OCI-LY7 (cell line): ENCODE results near the gene TMEM222. TPM values are rescaled to one million over a fixed set of nuclear protein-coding genes. Genes with fewer than 3 reads are reported as not detected.

Source experiments
- BruUV-seq: library from RNA; stranded (reverse); fragments of 400-500 nt; replicated peaks from 2 replicates; lab custom pipeline; 2021; lab: Mats Ljungman, UMichigan
- CTCF ChIA-PET: fragments of 300-600 bp; sonication (Branson Sonifier 250); formaldehyde crosslinking; loops from one replicate; lab custom pipeline; 2022; ENCODE audit warnings: antibody characterized with exemption; ENCODE audit not compliant: unreplicated experiment; lab: Charles Lee
- POLR2A ChIA-PET: fragments of 300-600 bp; sonication (Branson Sonifier 250); formaldehyde crosslinking; loops from one replicate; lab custom pipeline; 2022; ENCODE audit warnings: antibody characterized with exemption; lab: Charles Lee
- DNase-seq: peaks from one replicate; pipeline ENCODE4 v3.0.0-alpha.2; 2015; ENCODE audit warnings: low spot score
- H2AFZ ChIP-seq: fragments of 200-600 bp; sonication (generic), shearing (Covaris generic); 2 replicates; pipeline ENCODE4 v1.6.1; 2014; ENCODE audit warnings: mild to moderate bottlenecking, antibody characterized with exemption, low read length, moderate library complexity
- H3K27ac ChIP-seq: fragments of 200-600 bp; sonication (generic); 2 replicates; pipeline ENCODE4 v1.5.1; 2014; ENCODE audit warnings: mixed run types, low read depth, mild to moderate bottlenecking, moderate library complexity, low read length, inconsistent platforms; ENCODE audit not compliant: poor library complexity, severe bottlenecking
- H3K36me3 ChIP-seq: fragments of 200-600 bp; sonication (generic); 2 replicates; pipeline ENCODE4 v1.6.1; 2014; ENCODE audit warnings: mild to moderate bottlenecking, antibody characterized with exemption, low read length, moderate library complexity, mixed read lengths; ENCODE audit not compliant: insufficient read depth
- H3K4me1 ChIP-seq: fragments of 200-600 bp; sonication (generic); 2 replicates; pipeline ENCODE4 v1.5.1; 2014; ENCODE audit warnings: mild to moderate bottlenecking, low read length; ENCODE audit not compliant: insufficient read depth, poor library complexity, severe bottlenecking
- H3K4me2 ChIP-seq: fragments of 200-600 bp; sonication (generic); 2 replicates; pipeline ENCODE4 v1.6.1; 2014; ENCODE audit warnings: mild to moderate bottlenecking, low read length
- H3K4me3 ChIP-seq: fragments of 200-600 bp; sonication (generic); 2 replicates; pipeline ENCODE4 v1.5.1; 2014; ENCODE audit warnings: mild to moderate bottlenecking, low read depth, low read length; ENCODE audit not compliant: poor library complexity, severe bottlenecking
- H3K79me2 ChIP-seq: fragments of 200-600 bp; sonication (generic); 2 replicates; pipeline ENCODE4 v1.6.1; 2016; ENCODE audit warnings: low read depth, mild to moderate bottlenecking, low read length, moderate library complexity, mixed read lengths; ENCODE audit not compliant: insufficient read depth
- H3K9me2 ChIP-seq: fragments of 200-600 bp; sonication (generic); 2 replicates; pipeline ENCODE4 v1.6.1; 2016; ENCODE audit warnings: mild to moderate bottlenecking, low read length, mixed read lengths; ENCODE audit not compliant: insufficient read depth
- H3K9me3 ChIP-seq: fragments of 200-600 bp; sonication (generic); 2 replicates; pipeline ENCODE4 v1.6.1; 2014; ENCODE audit warnings: mild to moderate bottlenecking, mixed run types, low read length, mixed read lengths
- H4K20me1 ChIP-seq: fragments of 200-600 bp; sonication (generic); 2 replicates; pipeline ENCODE4 v1.6.1; 2014; ENCODE audit warnings: mild to moderate bottlenecking, antibody characterized with exemption, low read length, moderate library complexity, mixed read lengths; ENCODE audit not compliant: insufficient read depth
- EZH2phosphoT487 ChIP-seq: fragments of 200-600 bp; sonication (generic); IDR thresholded peaks from 2 replicates; pipeline ENCODE4 v1.6.1; 2018; ENCODE audit warnings: low read depth, borderline replicate concordance, mild to moderate bottlenecking, mixed run types, antibody characterized with exemption, low read length, moderate library complexity, mixed read lengths
- intact Hi-C: fragments of 100-400 bp; cut with micrococcal nuclease; formaldehyde crosslinking; loops from one replicate; pipeline ENCODE4 v1.10.0; 2022; ENCODE audit not compliant: unreplicated experiment
- total RNA-seq, 2 experiments: library from RNA; depleted of rRNA in 1 of 2; stranded (reverse); fragments of >200 nt in 1 of 2; shearing (Covaris generic) in 1 of 2; gene quantifications; 2 replicates each; pipeline ENCODE4 v1.2.3, GENCODE V29; 2014 to 2022
- TF ChIP-seq, protein P1 (sequence below): fragments of 200-600 bp; sonication (generic); conservative IDR thresholded peaks from 2 replicates; pipeline ENCODE4 v1.5.1; 2014; ENCODE audit warnings: mild to moderate bottlenecking, antibody characterized with exemption, low read length, moderate library complexity, mixed read lengths

TMEM222 gene
- total RNA-seq, 2 experiments from 2014 or later = 29.5 to 43.4 TPM

DNA sequence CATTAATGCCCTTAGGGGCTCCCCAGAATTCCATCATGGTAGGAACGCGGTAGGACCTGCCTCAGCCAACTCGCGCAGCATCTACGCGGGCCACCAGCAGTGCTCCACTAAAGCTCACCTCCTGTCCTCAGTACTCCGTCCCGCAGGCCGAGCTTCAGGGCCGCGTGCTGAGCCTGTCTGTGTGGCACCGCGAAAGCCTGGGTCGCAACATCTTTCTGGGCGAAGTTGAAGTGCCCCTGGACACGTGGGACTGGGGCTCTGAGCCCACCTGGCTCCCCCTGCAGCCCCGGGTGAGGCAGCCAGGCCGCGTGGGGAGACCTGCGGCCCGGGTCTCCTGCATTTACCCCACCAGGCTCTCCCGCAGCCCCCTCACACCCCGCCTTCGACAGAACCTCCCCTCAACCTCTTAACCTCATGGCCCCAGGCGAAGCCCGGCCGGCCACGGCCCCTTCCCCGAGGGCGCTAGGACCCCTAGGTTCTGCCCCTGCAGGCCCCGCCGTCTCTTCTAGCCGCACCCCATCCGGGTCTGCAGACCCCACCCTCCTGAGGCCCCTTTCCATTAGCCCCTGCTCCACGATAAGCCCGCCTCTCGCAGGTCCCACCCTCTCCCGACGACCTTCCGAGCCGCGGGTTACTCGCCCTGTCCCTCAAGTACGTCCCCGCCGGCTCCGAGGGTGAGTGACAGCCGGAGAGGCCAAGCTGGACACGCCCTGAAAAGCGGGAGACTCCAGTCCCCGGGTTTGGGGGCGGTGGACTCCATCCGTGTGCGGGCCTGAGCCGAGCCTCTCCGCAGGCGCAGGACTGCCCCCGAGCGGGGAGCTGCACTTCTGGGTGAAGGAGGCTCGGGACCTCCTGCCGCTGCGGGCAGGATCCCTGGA is 28.9 kb downstream of the TMEM222 start:
- Histone ChIP-seq H3K36me3 (peaks cover 8% of the 10 kb centered on the region; the same call in 1 of the 2 replicates), H3K4me3 (no peak overlapping the region), H3K27ac (no peak overlapping the region), H3K9me2 (no peaks in the 10 kb centered on the region), H3K4me2 (no peak overlapping the region), H3K4me1 (peaks cover 10% of the 10 kb centered on the region), H3K79me2 (no peaks in the 10 kb centered on the region), H3K9me3 (no peaks in the 10 kb centered on the region), H2AFZ (no peak overlapping the region), H4K20me1 (no peaks in the 10 kb centered on the region)
- ChIA-PET CTCF (no interaction called here), POLR2A (no interaction called here)
- no TSS peak for BruUV-seq
- DNase-seq = no peak
- TF ChIP-seq EZH2phosphoT487 = no peak
- TF ChIP-seq, protein P1, sequence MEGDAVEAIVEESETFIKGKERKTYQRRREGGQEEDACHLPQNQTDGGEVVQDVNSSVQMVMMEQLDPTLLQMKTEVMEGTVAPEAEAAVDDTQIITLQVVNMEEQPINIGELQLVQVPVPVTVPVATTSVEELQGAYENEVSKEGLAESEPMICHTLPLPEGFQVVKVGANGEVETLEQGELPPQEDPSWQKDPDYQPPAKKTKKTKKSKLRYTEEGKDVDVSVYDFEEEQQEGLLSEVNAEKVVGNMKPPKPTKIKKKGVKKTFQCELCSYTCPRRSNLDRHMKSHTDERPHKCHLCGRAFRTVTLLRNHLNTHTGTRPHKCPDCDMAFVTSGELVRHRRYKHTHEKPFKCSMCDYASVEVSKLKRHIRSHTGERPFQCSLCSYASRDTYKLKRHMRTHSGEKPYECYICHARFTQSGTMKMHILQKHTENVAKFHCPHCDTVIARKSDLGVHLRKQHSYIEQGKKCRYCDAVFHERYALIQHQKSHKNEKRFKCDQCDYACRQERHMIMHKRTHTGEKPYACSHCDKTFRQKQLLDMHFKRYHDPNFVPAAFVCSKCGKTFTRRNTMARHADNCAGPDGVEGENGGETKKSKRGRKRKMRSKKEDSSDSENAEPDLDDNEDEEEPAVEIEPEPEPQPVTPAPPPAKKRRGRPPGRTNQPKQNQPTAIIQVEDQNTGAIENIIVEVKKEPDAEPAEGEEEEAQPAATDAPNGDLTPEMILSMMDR = no peak
- intact Hi-C loops = loop anchor here (10.0 kb wide), 1 partner anchor 46 kb away; no protein-coding TSS in a partner anchor

DNA sequence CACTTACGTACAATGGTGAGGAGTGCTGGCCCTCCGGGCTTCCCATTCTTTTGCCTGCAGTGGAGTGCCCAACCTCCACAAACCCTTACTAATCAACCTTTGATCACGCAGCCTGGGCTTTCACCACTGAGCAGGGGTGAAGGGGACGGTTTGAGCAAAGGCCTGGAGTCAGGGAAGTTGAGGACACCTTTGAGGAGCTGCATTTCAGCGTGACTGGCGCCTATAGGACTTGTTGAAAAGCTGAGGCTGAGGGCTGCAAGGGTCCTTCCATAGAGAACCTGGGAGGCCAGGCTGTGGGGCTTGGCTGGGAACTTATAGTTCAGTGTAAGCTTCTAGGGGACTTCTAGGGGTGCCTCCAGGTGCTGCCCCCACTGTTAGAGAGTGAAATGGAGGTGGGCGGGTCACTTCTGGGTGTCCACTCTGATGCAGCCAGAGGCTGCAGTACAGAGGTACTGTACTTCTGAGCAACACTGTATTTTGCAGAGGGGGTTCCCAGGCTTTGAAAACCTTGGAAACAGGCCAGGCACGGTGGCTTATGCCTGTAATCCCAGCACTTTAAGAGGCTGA is 29.7 kb downstream of the TMEM222 start:
- Histone ChIP-seq H3K36me3 (peaks cover 3% of the 10 kb centered on the region; the same call in 1 of the 2 replicates), H4K20me1 (no peaks in the 10 kb centered on the region), H3K79me2 (no peaks in the 10 kb centered on the region), H3K9me2 (no peaks in the 10 kb centered on the region), H2AFZ (no peak overlapping the region), H3K27ac (no peak overlapping the region), H3K4me2 (no peak overlapping the region), H3K9me3 (no peaks in the 10 kb centered on the region), H3K4me3 (no peak overlapping the region), H3K4me1 (peaks cover 17% of the 10 kb centered on the region)
- no peak for DNase-seq
- intact Hi-C loops = loop anchor here (10.0 kb wide), 1 partner anchor 47 kb away; no protein-coding TSS in a partner anchor
- TF ChIP-seq, protein P1 = no peak
- TF ChIP-seq EZH2phosphoT487 = no peak
- BruUV-seq = no TSS peak
- CTCF ChIA-PET = no interaction called here
- POLR2A ChIA-PET = no interaction called here
